HuH-7 (cell line): ENCODE results near the gene TBC1D19.

ENCODE experiments used
- DNase-seq: peaks from one replicate; pipeline ENCODE4 v3.0.0; 2011; ENCODE audit warnings: low spot score

The TBC1D19 gene

GRCh38 chr4:26784207-26784865 lies 200.5 kb downstream of the TBC1D19 start:
- DNase-seq: no peak

DNA sequence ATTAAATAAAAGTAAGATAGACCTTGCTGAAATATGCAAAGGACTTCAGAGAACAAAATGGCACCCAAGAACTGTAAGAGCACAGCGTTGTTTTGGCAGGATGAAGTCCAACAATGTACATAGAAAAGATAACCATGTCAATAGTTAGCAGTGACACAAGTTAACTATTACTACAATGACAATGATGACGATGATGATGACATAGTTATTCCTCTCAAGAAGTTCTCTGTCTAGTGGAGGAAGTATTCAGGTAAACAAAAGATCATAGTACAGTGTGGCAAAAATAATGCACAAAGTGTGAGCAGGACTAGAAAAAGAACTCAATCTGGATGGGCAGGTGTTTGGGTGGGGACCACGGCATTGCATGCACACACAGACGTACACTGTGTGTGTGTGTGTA lies 201.4 kb downstream of the TBC1D19 start:
- no peak for DNase-seq

GRCh38 chr4:26785810-26786209 lies 201.9 kb downstream of the TBC1D19 start:
- no peak for DNase-seq

DNA sequence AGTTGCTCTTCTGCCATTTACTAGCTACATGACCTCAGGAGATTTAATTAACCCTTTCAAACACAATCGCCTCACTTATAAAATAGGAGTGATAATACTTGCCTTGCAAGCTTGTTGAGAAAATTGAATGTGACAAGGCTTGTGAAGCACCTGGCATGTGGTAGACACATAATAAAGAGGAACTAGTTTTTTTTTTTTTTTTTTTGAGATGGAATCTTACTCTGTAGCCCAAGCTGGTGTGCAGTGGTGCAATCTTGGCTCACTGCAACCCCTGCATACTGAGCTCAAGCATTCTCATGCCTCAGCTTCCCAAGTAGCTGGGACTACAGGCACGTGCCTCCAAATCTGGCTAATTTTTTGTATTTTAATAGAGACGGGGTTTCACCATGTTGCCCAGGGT lies 203.0 kb downstream of the TBC1D19 start:
- no peak for DNase-seq

DNA sequence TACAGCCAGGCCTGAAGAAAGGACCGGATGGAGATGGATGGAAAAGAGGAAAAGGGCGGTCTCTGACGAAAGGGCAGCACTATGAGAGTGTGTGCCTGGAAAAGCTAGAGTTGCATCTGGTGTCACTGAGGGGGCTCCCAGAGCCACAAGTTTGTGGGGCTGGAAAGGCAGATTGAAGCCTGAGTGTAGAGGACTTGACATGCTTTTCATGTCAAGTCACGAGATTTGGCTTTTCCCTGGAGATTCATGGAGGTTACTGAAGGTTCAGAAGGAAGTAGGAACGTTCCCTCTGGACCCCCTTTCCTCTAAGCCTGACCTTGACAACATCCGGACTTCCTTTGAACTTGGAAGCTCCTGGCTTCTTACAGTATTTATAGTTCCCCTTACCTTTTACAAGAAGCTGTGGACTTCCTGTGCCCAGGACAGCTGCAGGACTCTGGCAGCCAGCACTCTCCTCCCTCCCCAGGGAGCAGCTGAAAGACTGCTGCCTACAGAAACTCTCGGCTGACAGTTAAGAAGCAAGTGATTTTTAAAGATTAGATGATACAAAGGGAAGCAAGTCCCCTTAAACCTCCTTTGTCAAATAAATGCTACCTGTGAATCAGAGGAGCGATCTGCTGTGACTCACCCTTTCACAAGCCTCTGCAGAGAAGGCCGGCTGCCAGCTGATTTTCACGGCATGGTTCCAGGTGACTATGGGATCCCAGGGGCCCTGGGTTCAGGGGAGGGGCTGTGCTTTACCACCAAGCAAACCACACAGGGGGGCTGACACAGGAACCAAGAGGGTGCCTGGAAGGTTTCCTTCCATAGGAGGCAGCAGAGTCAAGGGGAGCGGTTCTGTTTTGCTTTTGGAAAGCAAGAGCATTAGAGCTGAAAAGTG lies 203.8 kb downstream of the TBC1D19 start:
- no peak for DNase-seq

GRCh38 chr4:26788341-26788733 lies 204.5 kb downstream of the TBC1D19 start:
- no peak for DNase-seq

DNA sequence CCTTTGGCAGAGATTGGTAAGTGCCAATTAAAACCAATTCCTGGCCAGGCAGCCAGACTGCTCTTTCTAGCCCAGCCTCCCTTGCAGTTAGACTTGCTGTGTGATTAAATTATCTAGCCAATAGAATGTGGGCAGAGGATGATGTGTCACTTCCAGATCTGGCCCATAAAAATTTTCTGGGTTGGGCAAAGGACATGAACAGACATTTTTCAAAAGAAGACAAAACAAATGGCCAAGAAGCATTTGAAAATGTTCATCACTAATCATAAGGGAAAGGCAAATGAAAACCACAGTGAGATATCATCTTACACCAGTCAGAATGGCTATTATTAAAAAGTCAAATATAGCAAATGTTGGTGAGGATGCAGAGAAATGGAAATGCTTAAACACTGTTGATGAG lies 205.3 kb downstream of the TBC1D19 start:
- no peak for DNase-seq

DNA sequence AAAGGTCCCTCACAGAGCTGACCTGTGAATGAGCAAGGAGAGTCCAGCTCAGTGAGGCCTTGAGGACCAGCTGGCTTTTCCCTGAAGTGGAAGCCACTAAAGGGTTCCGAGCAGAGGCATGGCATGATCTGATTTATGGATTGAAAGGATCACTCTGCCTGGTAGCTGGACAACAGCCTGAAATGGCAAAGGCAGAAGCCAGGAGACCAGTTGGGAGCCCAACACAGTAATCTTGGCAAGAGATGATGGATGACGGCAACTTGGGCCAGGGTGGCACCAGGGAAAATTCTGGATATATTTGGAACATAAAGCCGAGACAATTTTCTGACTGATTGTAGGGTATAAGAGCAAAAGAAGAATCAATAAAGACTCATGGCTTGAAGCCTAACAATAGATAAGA lies 207.5 kb downstream of the TBC1D19 start:
- DNase-seq: no peak

GRCh38 chr4:26792639-26793038 lies 208.8 kb downstream of the TBC1D19 start:
- no peak for DNase-seq

GRCh38 chr4:26793735-26794134 lies 209.9 kb downstream of the TBC1D19 start:
- no peak for DNase-seq

DNA sequence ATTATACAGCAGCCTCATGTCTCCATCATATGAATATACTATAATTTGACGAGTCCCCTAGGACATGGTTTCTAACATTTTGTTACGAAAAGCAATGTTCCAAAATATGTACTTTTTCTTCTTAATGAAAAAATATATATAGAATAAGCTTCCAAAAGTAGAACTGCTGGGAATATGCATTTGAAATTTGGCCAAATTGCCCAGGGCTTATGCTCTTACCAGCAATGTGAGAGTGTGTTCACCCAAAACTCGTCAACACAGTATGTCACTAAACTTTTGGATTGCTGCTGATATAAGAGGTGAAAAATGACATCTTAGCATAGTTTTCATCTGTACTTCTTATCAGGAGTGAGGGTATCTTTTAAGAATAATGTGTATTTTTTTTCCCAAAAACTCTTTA lies 212.2 kb downstream of the TBC1D19 start:
- DNase-seq: no peak

- no peak for DNase-seq
Measured at GRCh38 chr4:26802790-26803189, 218.9 kb downstream of the TBC1D19 start.

GRCh38 chr4:26803211-26803861 lies 219.5 kb downstream of the TBC1D19 start:
- DNase-seq: no peak

DNA sequence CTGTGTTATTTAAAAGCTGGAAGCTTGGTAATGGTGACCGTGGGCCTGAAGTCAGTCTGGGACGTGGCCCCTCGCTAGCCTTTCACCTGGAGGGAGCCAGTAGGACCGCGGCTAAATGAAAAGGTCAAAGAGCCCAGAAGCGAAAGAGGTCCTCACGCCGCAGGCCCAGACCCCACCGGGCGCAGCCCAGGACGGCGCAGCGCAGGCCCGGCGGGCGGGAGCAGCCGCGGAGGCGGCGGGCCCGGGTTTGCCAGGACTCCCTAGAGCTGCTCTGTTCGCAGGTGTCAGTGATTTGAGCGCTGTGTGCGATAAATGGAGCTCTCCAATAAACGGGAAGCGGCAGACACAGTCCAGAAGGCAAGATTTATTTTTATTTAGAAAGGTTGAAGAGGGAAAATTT lies 220.6 kb downstream of the TBC1D19 start:
- no peak for DNase-seq

DNA sequence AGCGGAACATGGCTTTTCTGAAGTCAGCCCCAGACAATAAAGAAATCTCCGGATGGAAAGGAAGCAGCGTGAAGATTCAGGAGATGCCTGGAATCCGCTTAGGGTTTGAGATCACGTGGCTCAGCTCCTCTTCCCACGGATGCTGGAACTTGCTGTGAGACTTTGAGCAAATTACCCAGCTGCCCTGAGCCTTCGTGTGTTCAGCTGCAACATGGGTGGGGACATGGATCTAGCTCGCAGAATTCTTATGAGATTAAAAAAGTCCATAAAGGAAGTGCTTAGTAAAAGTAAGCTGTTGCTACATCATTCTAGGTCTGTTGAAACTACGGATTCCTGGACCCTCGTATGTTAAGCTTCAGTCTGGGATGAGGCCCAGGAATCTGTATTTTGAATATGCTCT lies 221.0 kb downstream of the TBC1D19 start:
- no peak for DNase-seq
